CD14-positive monocyte (primary cell): ENCODE data around the gene CDNF. TPM values are rescaled to one million over a fixed set of nuclear protein-coding genes. Genes with fewer than 3 reads are reported as not detected.
A peak's percentile ranks its signal among the peaks of the same experiment; 100 is the strongest.

Experiments
- DNase-seq, 3 donors: peaks; one replicate each; pipeline ENCODE4 v3.0.0-alpha.2; 2011 to 2022
- H2AFZ ChIP-seq: 2 replicates; pipeline ENCODE4 v1.6.0; 2012; ENCODE audit warnings: mild to moderate bottlenecking, low read depth, low read length, inconsistent platforms; ENCODE audit not compliant: insufficient read depth, poor library complexity, severe bottlenecking
- H3K27ac ChIP-seq, 2 donors: 1 replicate in 1 of 2; 2 replicates in 1 of 2; pipeline ENCODE4 v1.5.1; 2012 to 2013; ENCODE audit warnings: low read length in 2 of 2, control low read depth in 1 of 2, inconsistent platforms in 1 of 2, low read depth in 1 of 2, mild to moderate bottlenecking in 1 of 2
- H3K27me3 ChIP-seq, 2 donors: one replicate each; pipeline versions ENCODE4 v1.6.0 to v1.6.1; 2011 to 2013; ENCODE audit warnings: low read length in 2 of 2; ENCODE audit not compliant: control insufficient read depth in 2 of 2, insufficient read depth in 2 of 2
- H3K36me3 ChIP-seq, 2 donors: replicated peaks in 1 of 2; 1 replicate in 1 of 2; 2 replicates in 1 of 2; pipeline versions ENCODE4 v1.5.1 to v1.6.1; 2012 to 2013; ENCODE audit warnings: low read length in 2 of 2, control low read depth in 1 of 2, inconsistent platforms in 1 of 2, mild to moderate bottlenecking in 1 of 2; ENCODE audit not compliant: insufficient read depth in 2 of 2, control insufficient read depth in 1 of 2
- H3K4me1 ChIP-seq, 2 donors: 1 replicate in 1 of 2; 2 replicates in 1 of 2; pipeline versions ENCODE4 v1.5.1 to v1.6.1; 2012 to 2013; ENCODE audit warnings: low read length in 2 of 2, control low read depth in 1 of 2, inconsistent platforms in 1 of 2, mild to moderate bottlenecking in 1 of 2, moderate library complexity in 1 of 2; ENCODE audit not compliant: insufficient read depth in 2 of 2, control insufficient read depth in 1 of 2
- H3K4me2 ChIP-seq: replicated peaks from 2 replicates; pipeline ENCODE3; 2012; ENCODE audit warnings: low read length, moderate library complexity, mild to moderate bottlenecking; ENCODE audit not compliant: poor library complexity, severe bottlenecking; ENCODE audit errors: extremely low read depth
- H3K4me3 ChIP-seq, 3 experiments: fragments of 200-600 bp in 1 of 3; sonication (generic) in 1 of 3; replicated peaks in 1 of 3; 1 replicate in 2 of 3; 2 replicates in 1 of 3; pipeline ENCODE4 v1.5.1; 2011 to 2013; ENCODE audit warnings: low read length in 3 of 3, mild to moderate bottlenecking in 3 of 3, control low read depth in 2 of 3, low read depth in 2 of 3, inconsistent platforms in 1 of 3, moderate library complexity in 1 of 3
- H3K79me2 ChIP-seq: 2 replicates; pipeline ENCODE4 v1.6.0; 2012; ENCODE audit warnings: mild to moderate bottlenecking, control low read depth, inconsistent platforms, low read length, moderate library complexity; ENCODE audit not compliant: insufficient read depth
- H3K9ac ChIP-seq: 2 replicates; pipeline ENCODE4 v1.6.0; 2017; ENCODE audit warnings: low read length, mild to moderate bottlenecking; ENCODE audit not compliant: insufficient read depth, poor library complexity, severe bottlenecking
- H3K9me3 ChIP-seq, 2 donors: replicated peaks in 1 of 2; 1 replicate in 1 of 2; 2 replicates in 1 of 2; pipeline versions ENCODE4 v1.5.1 to v1.6.1; 2012 to 2013; ENCODE audit warnings: low read length in 2 of 2, control low read depth in 1 of 2; ENCODE audit not compliant: control insufficient read depth in 1 of 2, insufficient read depth in 1 of 2
- H4K20me1 ChIP-seq: 2 replicates; pipeline ENCODE4 v1.6.0; 2012; ENCODE audit warnings: mild to moderate bottlenecking, low read length, control low read depth, moderate library complexity; ENCODE audit not compliant: insufficient read depth
- H3K27ac Mint-ChIP-seq, 7 donors: one replicate each; pipeline ENCODE4 v1.8.0; 2020; ENCODE audit warnings: mild to moderate bottlenecking in 7 of 7, mixed read lengths in 7 of 7, moderate library complexity in 6 of 7, inconsistent platforms in 2 of 7
- H3K27me3 Mint-ChIP-seq, 3 donors: one replicate each; pipeline ENCODE4 v1.8.0; 2021 to 2022; ENCODE audit warnings: low read depth in 3 of 3, mild to moderate bottlenecking in 3 of 3, mixed read lengths in 3 of 3, moderate library complexity in 3 of 3, inconsistent platforms in 1 of 3
- H3K36me3 Mint-ChIP-seq, 2 donors: one replicate each; pipeline ENCODE4 v1.8.0; 2020; ENCODE audit warnings: mixed read lengths in 2 of 2, inconsistent platforms in 1 of 2, mild to moderate bottlenecking in 1 of 2
- H3K4me1 Mint-ChIP-seq: one replicate; pipeline ENCODE4 v1.8.0; 2020; ENCODE audit warnings: mild to moderate bottlenecking, mixed read lengths
- H3K4me3 Mint-ChIP-seq, 2 donors: one replicate each; pipeline ENCODE4 v1.8.0; 2020; ENCODE audit warnings: mild to moderate bottlenecking in 2 of 2, mixed read lengths in 2 of 2, moderate library complexity in 1 of 2
- H3K9me3 Mint-ChIP-seq, 7 donors: one replicate each; pipeline ENCODE4 v1.8.0; 2020 to 2022; ENCODE audit warnings: mixed read lengths in 7 of 7, mild to moderate bottlenecking in 6 of 7, moderate library complexity in 6 of 7, inconsistent platforms in 2 of 7
- CTCF ChIP-seq: fragments of 200-600 bp; IDR thresholded peaks from one replicate; pipeline ENCODE4 v1.8.0; 2022; ENCODE audit warnings: antibody characterized with exemption, mild to moderate bottlenecking
- WGBS: methylation state at CpG from one replicate; pipeline ENCODE4 v1.1.5; 2013; ENCODE audit warnings: missing lambda C conversion rate; ENCODE audit not compliant: insufficient coverage; 5-methylcytosine and 5-hydroxymethylcytosine counted together
- intact Hi-C, 2 donors: fragments of 100-400 bp; cut with micrococcal nuclease; formaldehyde crosslinking; loops; one replicate each; pipeline versions ENCODE4 v1.15.0 to v1.15.1; 2023
- polyA plus RNA-seq, 3 donors: library from polyadenylated mRNA; depleted of rRNA in 1 of 3; unstranded in 2 of 3; stranded (reverse) in 1 of 3; fragments of 300-500 nt in 2 of 3; fragments of >200 nt in 1 of 3; fragmentation: Illumina TruSeq in 2 of 3; gene quantifications; 1 replicate in 2 of 3; 2 replicates in 1 of 3; pipeline ENCODE4 v1.2.3, GENCODE V29; 2012 to 2021

Gene CDNF
- polyA plus RNA-seq, 3 donors, result 0.28 TPM; not detected in 1

- intact Hi-C loops, result loop anchor here (5.0 to 10.0 kb wide), 5 partner anchors 60 to 317 kb away; no protein-coding TSS in a partner anchor
- DNase-seq, result no peak
- Histone ChIP-seq H3K36me3 (no peaks in the 10 kb centered on the region), H3K27ac (no peak overlapping the region), H3K9ac (no peak overlapping the region), H4K20me1 (peaks cover 5% of the 10 kb centered on the region), H3K4me3 (no peak overlapping the region), H3K4me1 (peaks cover 5 to 7% of the 10 kb centered on the region in 2 donors), H3K4me2 (no peak overlapping the region), H3K79me2 (no peaks in the 10 kb centered on the region), H2AFZ (no peak overlapping the region), H3K9me3 (peaks cover 0 to 13% of the 10 kb centered on the region in 2 donors), H3K27me3 (no peaks in the 10 kb centered on the region)
- H3K27me3 Mint-ChIP-seq, result peaks cover 0 to 3% (median 0%) of the 10 kb centered on the region in 3 donors
- H3K27ac Mint-ChIP-seq, result no peak overlapping the region
- 80% methylated on average over 1 of the region's 6 CpGs for WGBS
- H3K9me3 Mint-ChIP-seq, result peaks cover 9 to 23% (median 16%) of the 10 kb centered on the region in 7 donors
- no peaks in the 10 kb centered on the region for H3K36me3 Mint-ChIP-seq
- no peak overlapping the region for H3K4me3 Mint-ChIP-seq
- no peak for TF ChIP-seq CTCF
- H3K4me1 Mint-ChIP-seq, result peaks cover 15% of the 10 kb centered on the region
Measured at GRCh38 chr10:14821635-14822375, 16.0 kb downstream of the CDNF start.

GRCh38 chr10:14820775-14821154 lies 17.1 kb downstream of the CDNF start:
- no peak for TF ChIP-seq CTCF
- no peak overlapping the region for H3K4me3 ChIP-seq
- H3K4me1 ChIP-seq, result peaks cover 0 to under 1% of the 10 kb centered on the region in 2 donors
- Mint-ChIP-seq H3K9me3 (peaks cover 5 to 16% (median 10%) of the 10 kb centered on the region in 7 donors), H3K27ac (peak overlapping the region in 3 of 7 donors; percentile 41 to 48 (median 42)), H3K4me1 (peaks cover 8% of the 10 kb centered on the region), H3K27me3 (peaks cover 0 to under 1% (median 0%) of the 10 kb centered on the region in 3 donors), H3K36me3 (no peaks in the 10 kb centered on the region), H3K4me3 (no peak overlapping the region)
- no peaks in the 10 kb centered on the region for H3K79me2 ChIP-seq
- H2AFZ ChIP-seq, result no peak overlapping the region
- H3K27me3 ChIP-seq, result no peaks in the 10 kb centered on the region
- WGBS, result 100% methylated on average over 1 of the region's 5 CpGs
- peaks cover 0 to 10% of the 10 kb centered on the region in 2 donors for H3K9me3 ChIP-seq
- DNase-seq, result peak; percentile 23 to 45 (median 33)
- H4K20me1 ChIP-seq, result no peaks in the 10 kb centered on the region
- no peaks in the 10 kb centered on the region for H3K36me3 ChIP-seq
- H3K9ac ChIP-seq, result no peak overlapping the region
- H3K4me2 ChIP-seq, result no peak overlapping the region
- intact Hi-C loops, result loop anchor here (5.0 to 10.0 kb wide), 5 partner anchors 58 to 316 kb away; no protein-coding TSS in a partner anchor
- H3K27ac ChIP-seq, result no peak overlapping the region
